ENCODE measurements around the gene PSD2. TPM values are rescaled to one million over a fixed set of nuclear protein-coding genes. Genes with fewer than 3 reads are reported as not detected.

PSD2 gene
- total RNA-seq, 1 donor from 2014 or later: 0.15 TPM

- Mint-ChIP-seq H3K36me3 (ENCODE audit: low read depth, unreplicated experiment) (no peaks in the 10 kb centered on the region), H3K4me1 (ENCODE audit: unreplicated experiment) (no peaks in the 10 kb centered on the region), H3K27ac (ENCODE audit: unreplicated experiment) (no peak overlapping the region), H3K9me3 (ENCODE audit: unreplicated experiment) (no peaks in the 10 kb centered on the region), H3K4me3 (ENCODE audit: unreplicated experiment) (no peak overlapping the region), H3K27me3 (ENCODE audit: unreplicated experiment) (peaks cover 8% of the 10 kb centered on the region)
- no peak for TF ChIP-seq CTCF (IDR thresholded peaks at IDR 0.05; ENCODE audit: unreplicated experiment)
- DNase-seq (ENCODE audit: low spot score): no peak
Observed at GRCh38 chr5:139817970-139818369, 22.4 kb downstream of the PSD2 start.

GRCh38 chr5:139820130-139820529 is 24.5 kb downstream of the PSD2 start:
- no peak for DNase-seq (ENCODE audit: low spot score)
- H3K27ac Mint-ChIP-seq (ENCODE audit: unreplicated experiment): no peak overlapping the region

GRCh38 chr5:139820606-139821005 is 25.0 kb downstream of the PSD2 start:
- no peak for DNase-seq (ENCODE audit: low spot score)
- H3K36me3 Mint-ChIP-seq (ENCODE audit: low read depth, unreplicated experiment): no peaks in the 10 kb centered on the region
- TF ChIP-seq CTCF (IDR thresholded peaks at IDR 0.05; ENCODE audit: unreplicated experiment): no peak
- H3K4me1 Mint-ChIP-seq (ENCODE audit: unreplicated experiment): no peaks in the 10 kb centered on the region
- peaks cover 9% of the 10 kb centered on the region for H3K27me3 Mint-ChIP-seq (ENCODE audit: unreplicated experiment)
- H3K4me3 Mint-ChIP-seq (ENCODE audit: unreplicated experiment): no peak overlapping the region
- no peak overlapping the region for H3K27ac Mint-ChIP-seq (ENCODE audit: unreplicated experiment)
- no peaks in the 10 kb centered on the region for H3K9me3 Mint-ChIP-seq (ENCODE audit: unreplicated experiment)

More at GRCh38 chr5:139820130-139820529, 24.5 kb downstream of the PSD2 start:
- Mint-ChIP-seq H3K27me3 (ENCODE audit: unreplicated experiment) (peaks cover 10% of the 10 kb centered on the region), H3K36me3 (ENCODE audit: low read depth, unreplicated experiment) (no peaks in the 10 kb centered on the region), H3K4me1 (ENCODE audit: unreplicated experiment) (no peaks in the 10 kb centered on the region), H3K9me3 (ENCODE audit: unreplicated experiment) (no peaks in the 10 kb centered on the region), H3K4me3 (ENCODE audit: unreplicated experiment) (no peak overlapping the region)
- no peak for TF ChIP-seq CTCF (IDR thresholded peaks at IDR 0.05; ENCODE audit: unreplicated experiment)

- Mint-ChIP-seq H3K4me3 (ENCODE audit: unreplicated experiment) (no peak overlapping the region), H3K27ac (ENCODE audit: unreplicated experiment) (no peak overlapping the region), H3K36me3 (ENCODE audit: low read depth, unreplicated experiment) (no peaks in the 10 kb centered on the region), H3K27me3 (ENCODE audit: unreplicated experiment) (peaks cover 10% of the 10 kb centered on the region), H3K4me1 (ENCODE audit: unreplicated experiment) (no peaks in the 10 kb centered on the region), H3K9me3 (ENCODE audit: unreplicated experiment) (no peaks in the 10 kb centered on the region)
- no peak for TF ChIP-seq CTCF (IDR thresholded peaks at IDR 0.05; ENCODE audit: unreplicated experiment)
- DNase-seq (ENCODE audit: low spot score): no peak
Observed at GRCh38 chr5:139821806-139822552, 26.4 kb downstream of the PSD2 start.

Measured in endothelial cell (in vitro differentiated cells).